ENCODE measurements around the gene SOX8.

Gene SOX8

GRCh38 chr16:988471-989353, 7.1 kb downstream of the SOX8 start:
- no peak for DNase-seq (ENCODE audit: low read depth)

GRCh38 chr16:989354-989814, 7.8 kb downstream of the SOX8 start:
- no peak for DNase-seq (ENCODE audit: low read depth)

- DNase-seq (ENCODE audit: low read depth): no peak
Measured at GRCh38 chr16:990516-991291, 9.1 kb downstream of the SOX8 start.

GRCh38 chr16:991345-991744, 9.8 kb downstream of the SOX8 start:
- no peak for DNase-seq (ENCODE audit: low read depth)

GRCh38 chr16:991773-992172, 10.2 kb downstream of the SOX8 start:
- no peak for DNase-seq (ENCODE audit: low read depth)

- no peak for DNase-seq (ENCODE audit: low read depth)
Measured at GRCh38 chr16:993731-994130, 12.2 kb downstream of the SOX8 start.

GRCh38 chr16:995087-995486, 13.5 kb downstream of the SOX8 start:
- DNase-seq (ENCODE audit: low read depth): no peak

- DNase-seq (ENCODE audit: low read depth): no peak
Measured at GRCh38 chr16:995783-996182, 14.2 kb downstream of the SOX8 start.

- no peak for DNase-seq (ENCODE audit: low read depth)
Measured at GRCh38 chr16:996681-997080, 15.1 kb downstream of the SOX8 start.

GRCh38 chr16:997440-998051, 16.0 kb downstream of the SOX8 start:
- no peak for DNase-seq (ENCODE audit: low read depth)

GRCh38 chr16:998211-998610, 16.6 kb downstream of the SOX8 start:
- no peak for DNase-seq (ENCODE audit: low read depth)

- no peak for DNase-seq (ENCODE audit: low read depth)
Measured at GRCh38 chr16:998615-999014, 17.0 kb downstream of the SOX8 start.

- no peak for DNase-seq (ENCODE audit: low read depth)
Measured at GRCh38 chr16:999677-1000076, 18.1 kb downstream of the SOX8 start.

GRCh38 chr16:1000608-1001007, 19.0 kb downstream of the SOX8 start:
- no peak for DNase-seq (ENCODE audit: low read depth)

GRCh38 chr16:1001096-1001495, 19.5 kb downstream of the SOX8 start:
- no peak for DNase-seq (ENCODE audit: low read depth)

GRCh38 chr16:1002399-1003166, 21.0 kb downstream of the SOX8 start:
- no peak for DNase-seq (ENCODE audit: low read depth)

- DNase-seq (ENCODE audit: low read depth): no peak
Measured at GRCh38 chr16:1003391-1004347, 22.1 kb downstream of the SOX8 start.

- DNase-seq (ENCODE audit: low read depth): no peak
Measured at GRCh38 chr16:1005286-1005685, 23.7 kb downstream of the SOX8 start.

- DNase-seq (ENCODE audit: low read depth): no peak
Measured at GRCh38 chr16:1006781-1007180, 25.2 kb downstream of the SOX8 start.

- DNase-seq (ENCODE audit: low read depth): no peak
Measured at GRCh38 chr16:1007284-1007850, 25.8 kb downstream of the SOX8 start.

Measured in CMK (cell line).